Breast epithelium (tissue), 3 donors: Measurements from ENCODE around the gene RBM28.

Experiments
- POLR2AphosphoS5 ChIP-seq, 3 donors: sonication (generic); formaldehyde crosslinking; IDR thresholded peaks; one replicate each; pipeline ENCODE4 v1.6.1; 2017; ENCODE audit warnings: antibody characterized with exemption in 3 of 3
- TF ChIP-seq, protein P1 (sequence below), 3 donors: fragments of 450-650 bp; IDR thresholded peaks; one replicate each; pipeline ENCODE4 v1.5.1; 2016 to 2017; ENCODE audit warnings: antibody characterized with exemption in 3 of 3, mild to moderate bottlenecking in 3 of 3, moderate library complexity in 3 of 3

- TF ChIP-seq, protein P1, sequence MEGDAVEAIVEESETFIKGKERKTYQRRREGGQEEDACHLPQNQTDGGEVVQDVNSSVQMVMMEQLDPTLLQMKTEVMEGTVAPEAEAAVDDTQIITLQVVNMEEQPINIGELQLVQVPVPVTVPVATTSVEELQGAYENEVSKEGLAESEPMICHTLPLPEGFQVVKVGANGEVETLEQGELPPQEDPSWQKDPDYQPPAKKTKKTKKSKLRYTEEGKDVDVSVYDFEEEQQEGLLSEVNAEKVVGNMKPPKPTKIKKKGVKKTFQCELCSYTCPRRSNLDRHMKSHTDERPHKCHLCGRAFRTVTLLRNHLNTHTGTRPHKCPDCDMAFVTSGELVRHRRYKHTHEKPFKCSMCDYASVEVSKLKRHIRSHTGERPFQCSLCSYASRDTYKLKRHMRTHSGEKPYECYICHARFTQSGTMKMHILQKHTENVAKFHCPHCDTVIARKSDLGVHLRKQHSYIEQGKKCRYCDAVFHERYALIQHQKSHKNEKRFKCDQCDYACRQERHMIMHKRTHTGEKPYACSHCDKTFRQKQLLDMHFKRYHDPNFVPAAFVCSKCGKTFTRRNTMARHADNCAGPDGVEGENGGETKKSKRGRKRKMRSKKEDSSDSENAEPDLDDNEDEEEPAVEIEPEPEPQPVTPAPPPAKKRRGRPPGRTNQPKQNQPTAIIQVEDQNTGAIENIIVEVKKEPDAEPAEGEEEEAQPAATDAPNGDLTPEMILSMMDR (IDR thresholded peaks at IDR 0.05): no peak
- TF ChIP-seq POLR2AphosphoS5 (IDR thresholded peaks at IDR 0.05): no peak
Measured at GRCh38 chr7:128353189-128353588, 9.5 kb upstream of the RBM28 start.
